Measurements from ENCODE around the gene RPS6KA5.
"Not testable (repeated sequence)": the region's sequence is repeated elsewhere in the genome, so short reads cannot be mapped to it uniquely, and the experiment has no call there.

The RPS6KA5 gene

GRCh38 chr14:90986510-90986909, 73.9 kb downstream of the RPS6KA5 start:
- DNase-seq (ENCODE audit: low read depth in 2 of 2), result no peak

- no peak for DNase-seq (ENCODE audit: low read depth in 2 of 2)
These were observed 74.7 kb downstream of the RPS6KA5 start for GRCh38 chr14:90985601-90986242.

DNA sequence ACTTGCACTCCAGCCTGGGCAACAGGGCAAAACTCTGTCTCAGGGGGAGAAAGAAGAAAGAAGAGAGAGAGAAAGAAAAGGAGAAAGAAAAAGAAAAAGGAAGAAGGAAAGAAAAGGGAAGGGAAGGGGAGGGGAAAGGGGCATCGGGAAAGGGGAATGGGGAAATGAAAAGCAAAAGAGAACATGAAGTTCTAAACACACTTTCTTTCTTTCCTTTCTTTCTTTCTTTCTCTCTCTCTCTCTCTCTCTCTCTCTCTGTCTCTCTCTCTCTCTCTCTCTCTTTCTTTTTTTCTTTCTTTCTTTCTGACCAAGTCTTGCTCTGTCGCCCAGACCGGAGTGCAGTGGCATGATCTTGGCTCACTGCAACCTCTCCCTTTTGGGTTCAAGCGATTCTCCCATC, 76.9 kb downstream of the RPS6KA5 start:
- no peak for DNase-seq (ENCODE audit: low read depth in 2 of 2)

DNA sequence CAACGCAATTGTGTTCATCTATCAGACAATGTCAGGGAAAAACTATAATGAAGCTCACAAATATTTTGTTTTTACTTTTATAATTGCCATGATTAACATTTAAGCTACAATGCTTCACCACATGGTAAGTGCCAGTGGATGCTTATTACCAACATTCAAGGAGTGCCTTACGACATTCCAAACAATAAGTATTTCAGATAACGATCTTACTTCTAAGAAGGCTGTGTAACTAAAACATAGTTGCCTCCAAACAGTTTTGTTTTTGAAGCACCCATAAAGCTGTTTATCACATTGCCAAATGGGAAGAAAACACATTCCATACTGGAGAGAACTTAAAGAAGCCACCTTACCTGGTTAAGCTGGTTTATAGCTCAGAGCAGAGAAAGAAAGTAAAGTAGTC, 78.8 kb downstream of the RPS6KA5 start:
- DNase-seq (ENCODE audit: low read depth in 2 of 2), result no peak

- DNase-seq (ENCODE audit: low read depth in 2 of 2), result not testable (repeated sequence)
These were observed 79.8 kb downstream of the RPS6KA5 start for GRCh38 chr14:90980636-90981035.

DNA sequence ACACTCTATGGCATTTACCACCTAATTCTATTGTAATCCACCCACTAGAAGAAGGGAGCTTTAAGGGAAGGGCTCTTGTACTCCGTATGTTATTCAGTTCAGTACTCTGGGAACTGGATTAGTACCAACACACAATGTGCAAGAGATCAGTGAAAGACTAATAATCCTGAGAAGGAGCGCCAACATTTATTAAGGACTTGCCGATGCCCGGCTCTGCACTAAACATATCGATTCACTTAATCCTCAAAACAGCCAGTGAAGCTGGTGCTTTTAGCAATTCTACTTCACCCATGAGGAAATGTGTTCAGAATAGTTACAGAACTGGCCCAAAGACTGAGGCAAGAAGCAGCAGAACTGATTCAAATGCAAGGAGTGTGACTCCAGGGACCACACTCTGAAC, 80.9 kb downstream of the RPS6KA5 start:
- no peak for DNase-seq (ENCODE audit: low read depth in 2 of 2)

DNA sequence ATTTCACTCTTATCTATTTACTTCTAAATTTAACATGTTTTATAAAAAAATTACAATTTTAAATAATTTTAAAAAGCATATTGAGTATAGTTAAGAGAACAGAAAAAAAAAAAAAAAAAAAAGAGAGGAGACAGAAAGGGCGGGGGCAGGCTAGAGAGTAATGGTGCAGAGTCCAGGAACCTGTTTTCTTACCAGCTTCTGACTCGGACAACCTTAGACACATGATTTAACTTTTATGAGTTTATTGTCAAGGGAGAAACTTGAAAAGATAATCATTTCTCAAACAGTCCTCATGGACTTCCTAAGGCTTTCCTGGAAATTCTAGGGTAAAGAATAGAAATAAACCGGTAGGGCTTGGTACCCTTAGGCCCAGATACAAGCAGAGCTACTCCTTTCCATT, 84.3 kb downstream of the RPS6KA5 start:
- no peak for DNase-seq (ENCODE audit: low read depth in 2 of 2)

- no peak for DNase-seq (ENCODE audit: low read depth in 2 of 2)
These were observed 88.8 kb downstream of the RPS6KA5 start for GRCh38 chr14:90971687-90972086.

- DNase-seq (ENCODE audit: low read depth in 2 of 2), result no peak
These were observed 90.3 kb downstream of the RPS6KA5 start for GRCh38 chr14:90970167-90970600.

- no peak for DNase-seq (ENCODE audit: low read depth in 2 of 2)
These were observed 90.8 kb downstream of the RPS6KA5 start for GRCh38 chr14:90969531-90970166.

DNA sequence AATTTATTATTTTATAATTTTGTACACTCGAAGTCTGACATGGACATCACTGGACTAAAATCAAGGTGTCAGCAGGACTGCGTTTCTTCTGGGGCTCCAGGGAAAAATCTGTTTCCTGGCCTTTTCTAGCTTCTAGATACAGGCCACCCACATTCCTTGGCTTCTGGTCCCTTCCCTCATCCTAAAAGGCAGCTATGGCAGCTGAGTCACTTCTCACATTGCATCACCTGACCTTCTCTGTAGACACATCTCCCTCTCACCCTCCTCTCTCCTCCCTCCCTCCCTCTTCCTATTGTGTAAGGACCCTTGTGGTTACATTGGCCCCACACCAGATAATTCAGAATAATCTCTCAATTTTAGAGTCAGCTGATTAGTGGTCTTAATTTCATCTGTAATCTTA, 92.4 kb downstream of the RPS6KA5 start:
- no peak for DNase-seq (ENCODE audit: low read depth in 2 of 2)

- no peak for DNase-seq (ENCODE audit: low read depth in 2 of 2)
These were observed 93.9 kb downstream of the RPS6KA5 start for GRCh38 chr14:90966493-90966892.

DNA sequence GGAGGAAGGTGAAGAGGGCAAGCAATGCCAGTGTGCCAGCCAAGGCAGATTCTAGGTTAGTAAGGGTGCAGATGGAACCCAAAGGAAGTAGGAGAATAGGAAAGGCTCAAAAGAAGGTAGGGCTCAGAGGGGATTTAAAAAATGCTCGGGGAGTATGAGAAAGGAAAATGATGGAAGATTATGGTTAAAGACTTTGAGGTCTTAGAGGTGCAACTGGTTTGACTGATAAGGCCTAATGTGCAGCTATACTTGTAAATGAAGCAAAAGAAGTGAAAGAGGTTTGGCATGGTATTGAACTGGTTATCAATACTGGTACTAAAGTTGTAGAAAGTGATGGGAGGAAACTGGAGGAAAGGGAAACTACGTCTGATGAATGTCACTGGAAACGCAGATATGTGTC, 94.7 kb downstream of the RPS6KA5 start:
- no peak for DNase-seq (ENCODE audit: low read depth in 2 of 2)

- no peak for DNase-seq (ENCODE audit: low read depth in 2 of 2)
These were observed 97.1 kb downstream of the RPS6KA5 start for GRCh38 chr14:90963343-90963742.

GRCh38 chr14:90962505-90963109, 97.8 kb downstream of the RPS6KA5 start:
- DNase-seq (ENCODE audit: low read depth in 2 of 2), result no peak

DNA sequence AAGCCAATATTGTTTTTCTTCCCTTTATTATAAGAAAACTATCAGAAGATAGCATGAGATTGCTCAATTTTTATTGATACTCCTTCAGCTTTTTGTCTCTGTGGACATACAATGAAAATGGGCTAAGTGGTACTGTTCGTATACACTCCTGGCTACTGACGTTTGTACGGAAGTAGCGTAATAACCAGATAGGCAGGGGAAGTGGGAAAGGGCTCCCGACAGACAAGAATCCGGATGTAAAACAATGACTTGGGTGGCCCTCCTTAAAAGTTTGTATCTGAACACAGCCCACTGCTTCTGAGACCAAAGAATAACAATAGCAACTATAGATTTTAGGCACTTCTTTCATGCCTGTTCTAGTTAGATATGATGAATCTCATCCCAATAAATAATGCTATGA, 99.6 kb downstream of the RPS6KA5 start:
- DNase-seq (ENCODE audit: low read depth in 2 of 2), result no peak

DNA sequence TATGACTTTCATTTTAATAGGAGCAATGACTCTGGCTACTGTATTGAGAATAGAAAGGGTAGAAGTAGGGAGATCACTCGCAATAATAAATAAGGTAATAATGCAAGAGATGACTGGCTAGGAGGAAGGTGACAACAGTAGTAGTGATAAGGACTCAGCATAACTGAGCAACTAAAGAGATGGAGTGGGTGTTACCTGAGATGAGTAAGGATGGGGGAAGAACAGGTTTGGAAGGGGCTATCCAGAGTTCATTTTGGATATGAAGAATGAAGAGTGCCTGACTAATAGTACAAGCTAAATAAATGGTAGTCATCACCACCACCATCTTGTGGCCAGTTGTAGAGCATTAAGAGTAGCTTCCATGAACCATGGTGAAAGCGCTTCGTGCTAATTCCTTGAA, 101.1 kb downstream of the RPS6KA5 start:
- DNase-seq (ENCODE audit: low read depth in 2 of 2), result no peak

DNA sequence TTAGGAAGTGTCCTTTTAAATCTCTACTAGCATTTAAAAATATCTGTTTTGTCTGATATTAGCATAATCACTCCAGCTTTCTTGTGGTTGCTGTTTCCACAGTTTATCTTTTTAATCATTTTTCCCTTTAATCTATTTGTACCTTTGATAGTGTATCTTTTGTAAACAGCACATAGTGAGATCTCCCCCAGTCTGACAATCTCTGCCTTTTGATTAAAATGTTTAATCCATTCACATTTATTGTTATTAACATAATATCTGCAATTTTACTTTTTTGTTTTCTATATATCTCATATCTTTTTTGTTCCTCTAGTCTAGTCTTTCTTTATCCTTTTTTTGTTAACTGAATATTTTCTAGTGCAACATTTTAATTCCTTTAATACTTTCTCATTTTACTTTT, 104.2 kb downstream of the RPS6KA5 start:
- no peak for DNase-seq (ENCODE audit: low read depth in 2 of 2)

GRCh38 chr14:90953643-90954042, 106.8 kb downstream of the RPS6KA5 start:
- not testable (repeated sequence) for DNase-seq (ENCODE audit: low read depth in 2 of 2)

GRCh38 chr14:90943367-90943766, 117.1 kb downstream of the RPS6KA5 start:
- DNase-seq (ENCODE audit: low read depth in 2 of 2), result no peak

GRCh38 chr14:90942511-90942910, 117.9 kb downstream of the RPS6KA5 start:
- DNase-seq (ENCODE audit: low read depth in 2 of 2), result no peak

GRCh38 chr14:90941706-90942105, 118.7 kb downstream of the RPS6KA5 start:
- no peak for DNase-seq (ENCODE audit: low read depth in 2 of 2)

DNA sequence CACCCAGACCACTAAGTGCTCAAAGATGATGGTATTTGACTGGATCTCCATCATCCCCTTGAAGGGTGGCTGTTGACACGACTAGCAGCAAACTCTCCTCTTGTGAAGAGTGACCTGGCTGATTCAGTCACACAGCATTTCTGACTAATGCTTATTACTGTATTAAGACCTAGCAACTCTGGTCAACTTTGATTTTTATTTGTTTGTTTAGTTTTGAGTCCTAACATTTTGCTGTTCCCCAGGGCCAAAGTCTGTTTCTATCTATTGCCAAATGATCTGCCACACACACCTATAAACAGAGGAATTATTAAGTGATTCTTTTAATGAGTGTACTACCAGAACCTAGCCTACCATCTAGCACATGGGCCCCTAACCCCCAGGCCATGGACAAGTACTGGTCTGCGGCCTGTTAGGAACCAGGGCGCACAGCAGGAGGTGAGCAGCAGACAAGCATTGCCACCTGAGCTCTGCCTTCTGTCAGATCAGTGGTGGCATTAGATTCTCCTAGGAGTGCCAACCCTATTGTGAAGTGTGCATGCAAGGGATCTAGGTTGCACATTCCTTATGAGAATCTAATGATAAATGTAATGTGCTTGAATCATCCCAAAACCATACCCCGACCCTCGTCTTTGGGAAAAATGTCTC, 120.0 kb downstream of the RPS6KA5 start:
- DNase-seq (ENCODE audit: low read depth in 2 of 2), result no peak

Data from stimulated activated CD8-positive, alpha-beta memory T cell treated with anti-CD3 and anti-CD28 coated beads, Interleukin-15, amount 100 ng/mL, for 4 hours (primary cell).